PC-3 (cell line): ENCODE measurements around the gene ELOVL4. TPM values are rescaled to one million over a fixed set of nuclear protein-coding genes. Genes with fewer than 3 reads are reported as not detected.

Experiments
- ATAC-seq: fragments of 200-7000 bp; cut with Tn5 transposase; 2 replicates; pipeline ENCODE4 v1.9.1; 2020; ENCODE audit warnings: mild to moderate bottlenecking, moderate library complexity
- BruUV-seq: library from RNA; stranded (reverse); fragments of 400-500 nt; replicated peaks from 2 replicates; lab custom pipeline; 2021; lab: Mats Ljungman, UMichigan
- CTCF ChIA-PET: fragments of 300-600 bp; sonication (Branson Sonifier 250); formaldehyde crosslinking; loops from one replicate; lab custom pipeline; 2022; ENCODE audit warnings: antibody characterized with exemption; lab: Charles Lee
- POLR2A ChIA-PET: fragments of 300-600 bp; sonication (Branson Sonifier 250); formaldehyde crosslinking; loops from one replicate; lab custom pipeline; 2022; ENCODE audit warnings: antibody characterized with exemption; ENCODE audit not compliant: unreplicated experiment; lab: Charles Lee
- DNase-seq: peaks from one replicate; pipeline ENCODE4 v3.0.0-alpha.2; 2015
- H2AFZ ChIP-seq: fragments of 300-600 bp; sonication (generic); 2 replicates; pipeline ENCODE4 v1.6.0; 2016; ENCODE audit warnings: antibody characterized with exemption, low read length
- H3F3A ChIP-seq: fragments of 300-600 bp; sonication (generic); one replicate; pipeline ENCODE4 v1.6.0; 2017; ENCODE audit warnings: antibody characterized with exemption, low read length, control low read depth, mild to moderate bottlenecking; ENCODE audit not compliant: unreplicated experiment
- H3K27ac ChIP-seq: fragments of 300-600 bp; sonication (generic); 2 replicates; pipeline ENCODE4 v1.5.1; 2016; ENCODE audit warnings: mild to moderate bottlenecking, low read length
- H3K27me3 ChIP-seq: fragments of 300-600 bp; sonication (generic); 2 replicates; pipeline ENCODE4 v1.6.1; 2016; ENCODE audit warnings: low read length, mixed read lengths
- H3K36me3 ChIP-seq: fragments of 300-600 bp; sonication (generic); 2 replicates; pipeline ENCODE4 v1.6.1; 2016; ENCODE audit warnings: low read depth, mixed run types, low read length, mixed read lengths
- H3K4me1 ChIP-seq: fragments of 300-600 bp; sonication (generic); 2 replicates; pipeline ENCODE4 v1.5.1; 2016; ENCODE audit warnings: low read length; ENCODE audit not compliant: insufficient read depth
- H3K4me2 ChIP-seq: fragments of 300-600 bp; sonication (generic); 2 replicates; pipeline ENCODE4 v1.6.0; 2016; ENCODE audit warnings: low read length
- H3K4me3 ChIP-seq: fragments of 300-600 bp; sonication (generic); 2 replicates; pipeline ENCODE4 v1.5.1; 2016; ENCODE audit warnings: mild to moderate bottlenecking, low read length, mixed read lengths
- H3K79me2 ChIP-seq: fragments of 300-600 bp; sonication (generic); 2 replicates; pipeline ENCODE4 v1.6.1; 2017; ENCODE audit warnings: low read length, mixed read lengths
- H3K9ac ChIP-seq: fragments of 300-600 bp; sonication (generic); 2 replicates; pipeline ENCODE4 v1.6.0; 2016; ENCODE audit warnings: mild to moderate bottlenecking, low read length
- H3K9me2 ChIP-seq: fragments of 300-600 bp; sonication (generic); replicated peaks from 2 replicates; pipeline ENCODE4 v1.6.1; 2016; ENCODE audit warnings: mixed run types, low read length, mixed read lengths
- H3K9me3 ChIP-seq: fragments of 300-600 bp; sonication (generic); 2 replicates; pipeline ENCODE4 v1.6.1; 2016; ENCODE audit warnings: low read length, mixed read lengths
- H4K20me1 ChIP-seq: fragments of 300-600 bp; sonication (generic); 2 replicates; pipeline ENCODE4 v1.6.1; 2016; ENCODE audit warnings: low read length, mixed read lengths
- CTCF ChIP-seq: fragments of 300-600 bp; sonication (generic); conservative IDR thresholded peaks from 2 replicates; pipeline ENCODE4 v1.5.1; 2017; ENCODE audit warnings: antibody characterized with exemption, low read depth, mild to moderate bottlenecking, low read length
- EZH2 ChIP-seq: fragments of 300-600 bp; sonication (generic); IDR thresholded peaks from one replicate; pipeline ENCODE4 v1.6.1; 2017; ENCODE audit warnings: antibody characterized with exemption, mild to moderate bottlenecking, low read length; ENCODE audit not compliant: unreplicated experiment
- EZH2phosphoT487 ChIP-seq: fragments of 300-600 bp; sonication (generic); IDR thresholded peaks from 2 replicates; pipeline ENCODE4 v1.6.1; 2018; ENCODE audit warnings: mild to moderate bottlenecking, antibody characterized with exemption, low read length, borderline replicate concordance
- intact Hi-C: fragments of 100-400 bp; cut with micrococcal nuclease; formaldehyde crosslinking; loops from 2 replicates; pipeline ENCODE4 v1.9.0; 2023
- total RNA-seq: library from RNA; depleted of rRNA; stranded (reverse); fragments of >200 nt; gene quantifications from 2 replicates; pipeline ENCODE4 v1.2.3, GENCODE V29; 2014

The ELOVL4 gene
- total RNA-seq, 1 experiment from 2014 or later: 1.1 TPM

- Histone ChIP-seq H3K4me2 (no peak overlapping the region), H3K9ac (no peak overlapping the region), H4K20me1 (no peaks in the 10 kb centered on the region), H3F3A (no peaks in the 10 kb centered on the region), H3K27me3 (no peaks in the 10 kb centered on the region), H3K4me3 (no peak overlapping the region), H3K9me2 (no peaks in the 10 kb centered on the region), H3K9me3 (no peaks in the 10 kb centered on the region), H3K36me3 (no peaks in the 10 kb centered on the region), H3K27ac (no peak overlapping the region), H2AFZ (no peak overlapping the region), H3K4me1 (no peaks in the 10 kb centered on the region), H3K79me2 (no peaks in the 10 kb centered on the region)
- DNase-seq (no peak), ATAC-seq (no peak)
- no TSS peak for BruUV-seq
- ChIA-PET CTCF (interaction anchor here (0.7 kb wide), 2 partner anchors 53 to 495 kb away, joined by 3 to 12 read pairs; no protein-coding TSS in a partner anchor), POLR2A (no interaction called here)
- intact Hi-C loops: no loop called here
- TF ChIP-seq EZH2 (no peak), EZH2phosphoT487 (no peak), CTCF (no peak)
These were observed 7.5 kb upstream of the ELOVL4 start for GRCh38 chr6:79954849-79955248.

- intact Hi-C loops: loop anchor here (1.0 to 5.0 kb wide), 3 partner anchors 82 to 158 kb away; partner anchors contain the start of gene BCKDHB
- BruUV-seq: no TSS peak
- Histone ChIP-seq H3K79me2 (no peaks in the 10 kb centered on the region), H3K27me3 (no peaks in the 10 kb centered on the region), H3K9ac (0 out of 2 replicates have a peak overlapping the region, but pooled peaks have one; percentile 8), H3K36me3 (no peaks in the 10 kb centered on the region), H3K4me3 (peak overlapping the region; percentile 47; the same call in 1 of the 2 replicates), H3K9me3 (no peaks in the 10 kb centered on the region), H3K4me2 (peak overlapping the region; percentile 96), H3K4me1 (peaks cover 30% of the 10 kb centered on the region), H3K27ac (no peak overlapping the region), H3F3A (no peaks in the 10 kb centered on the region), H4K20me1 (no peaks in the 10 kb centered on the region), H2AFZ (peak overlapping the region; percentile 74; the same call in 1 of the 2 replicates), H3K9me2 (no peaks in the 10 kb centered on the region)
- ChIA-PET CTCF (interaction anchor here (1.0 to 1.4 kb wide), 4 partner anchors 35 to 303 kb away, joined by 3 to 6 read pairs (median 6); no protein-coding TSS in a partner anchor), POLR2A (no interaction called here)
- DNase-seq (peak; percentile 66), ATAC-seq (no peak)
- TF ChIP-seq CTCF (peak; percentile 76), EZH2 (no peak), EZH2phosphoT487 (no peak)
These were observed 1.9 kb upstream of the ELOVL4 start for GRCh38 chr6:79949233-79949632.
